ENCODE results near the gene THAP12.
A peak's percentile ranks its signal among the peaks of the same experiment; 100 is the strongest.

THAP12 gene

DNA sequence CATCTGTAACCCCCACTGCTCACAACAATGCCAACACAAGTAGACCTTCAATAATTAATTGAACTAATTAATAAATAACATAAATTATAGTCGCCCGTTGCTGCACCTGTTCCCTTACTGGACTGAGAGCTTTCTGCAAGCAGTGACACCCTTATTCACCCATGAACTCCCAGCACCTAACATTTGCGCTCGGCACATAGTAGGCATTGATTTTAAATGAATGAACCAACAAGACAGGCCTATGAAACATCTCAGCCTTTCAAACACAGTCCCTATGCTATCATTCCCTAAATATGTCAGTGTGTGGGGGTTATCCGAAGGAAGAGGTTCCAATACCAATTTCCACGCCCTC is 1.1 kb downstream of the THAP12 start:
- DNase-seq = no peak

DNA sequence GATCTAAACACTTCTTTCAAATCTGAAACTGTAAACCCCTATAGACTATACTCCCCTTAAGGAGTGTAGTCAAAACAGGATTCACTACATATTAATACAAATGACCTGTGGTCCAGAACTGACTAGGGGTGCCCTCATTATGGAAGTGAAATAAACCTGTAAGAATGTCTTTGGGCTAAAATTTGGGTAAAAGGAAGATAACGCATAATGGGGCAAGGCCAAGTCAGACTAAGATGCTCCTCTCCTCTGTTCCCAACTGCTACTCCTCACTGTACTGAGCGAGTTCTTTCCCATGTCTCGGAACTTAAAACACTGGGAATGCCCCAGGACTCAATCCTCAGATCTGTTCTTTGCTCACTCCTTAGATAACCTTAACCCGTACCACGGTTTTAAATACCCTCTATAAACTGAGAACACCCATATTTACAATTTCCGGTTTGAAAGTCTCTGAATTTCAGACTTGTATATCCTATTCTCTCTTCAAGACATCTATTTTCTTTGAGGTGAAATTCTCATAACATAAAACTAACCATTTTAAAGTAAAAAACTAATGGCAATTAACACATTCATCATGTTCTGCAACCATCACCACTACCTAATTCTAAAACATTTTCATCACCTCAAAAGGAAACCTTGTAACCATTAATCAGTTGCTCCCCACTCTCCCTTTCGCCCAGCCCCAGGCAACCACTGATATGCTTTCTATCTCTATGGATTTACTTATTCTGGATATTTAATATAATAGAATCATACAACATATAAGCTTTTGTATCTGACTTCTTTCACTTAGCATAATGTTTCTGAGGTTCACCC is 4.0 kb downstream of the THAP12 start:
- no peak for DNase-seq

- peak; percentile 20 to 39 for DNase-seq
Measured at GRCh38 chr11:76371170-76371569, 9.8 kb downstream of the THAP12 start.

DNA sequence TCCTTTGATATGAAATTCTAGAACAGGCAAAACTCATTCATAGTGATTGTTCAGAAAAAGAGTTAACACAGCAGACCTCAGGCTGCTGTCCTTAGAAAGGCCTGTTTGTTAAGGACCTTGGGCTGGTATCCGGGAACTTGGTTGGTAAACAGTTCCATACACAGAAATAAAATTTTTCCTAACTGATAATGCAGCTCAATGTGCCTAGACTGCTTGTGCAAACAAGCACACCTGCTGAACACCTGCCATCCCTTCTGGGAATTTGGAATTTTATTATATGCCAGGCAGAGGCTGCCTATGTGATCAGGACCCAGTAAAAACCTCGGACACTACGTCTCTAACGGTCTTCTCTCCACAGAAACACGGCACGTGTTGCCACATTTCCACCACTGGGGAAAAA is 11.5 kb downstream of the THAP12 start:
- no peak for DNase-seq

GRCh38 chr11:76368490-76368889 is 12.4 kb downstream of the THAP12 start:
- DNase-seq = no peak

DNA sequence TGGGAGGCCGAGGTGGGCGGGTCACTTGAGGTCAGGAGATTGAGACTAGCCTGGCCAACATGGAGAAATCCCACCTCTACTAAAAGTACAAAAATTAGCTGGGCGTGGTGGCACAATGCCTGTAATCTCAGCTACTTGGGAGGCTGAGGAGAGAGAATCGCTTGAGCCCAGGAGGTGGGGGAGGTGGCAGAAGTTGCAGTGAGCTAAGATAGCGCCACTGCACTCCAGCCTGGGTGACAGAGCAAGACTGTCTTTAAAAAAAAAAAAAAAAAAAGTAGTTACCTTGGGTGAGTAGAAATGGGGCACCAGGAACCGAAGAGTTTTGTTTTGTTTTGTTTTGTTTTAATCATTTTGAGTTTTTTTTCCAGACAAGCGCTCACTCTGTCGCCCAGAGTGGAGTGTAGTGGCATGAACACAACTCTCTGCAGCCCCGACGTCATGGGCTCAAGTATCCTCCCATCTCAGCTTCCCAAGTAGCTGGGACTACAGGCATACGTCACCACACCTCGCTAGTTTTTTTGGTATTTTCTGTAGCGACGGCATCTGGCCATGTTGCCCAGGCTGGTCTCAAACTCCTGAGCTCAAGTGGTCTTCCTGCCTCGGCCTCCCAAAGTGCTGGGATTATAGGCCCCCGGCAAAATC is 15.8 kb downstream of the THAP12 start:
- no peak for DNase-seq

DNA sequence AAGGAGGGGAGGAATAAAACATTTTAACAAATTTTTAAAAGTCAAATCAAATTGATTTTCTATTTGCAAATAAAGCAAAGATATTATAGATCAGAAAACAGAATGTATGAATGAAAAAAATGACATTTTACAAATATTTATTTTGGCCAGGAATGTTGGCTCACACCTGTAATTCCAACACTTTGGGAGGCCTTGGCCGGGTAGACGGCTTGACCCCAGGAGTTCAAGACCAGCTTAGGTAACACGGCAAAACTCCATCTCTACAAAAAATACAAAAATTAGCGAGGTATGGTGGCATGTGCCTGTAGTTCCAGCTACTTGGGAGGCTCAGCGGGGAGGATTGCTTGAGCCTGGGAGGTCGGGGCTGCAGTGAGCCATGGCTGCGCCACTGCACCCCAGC is 18.2 kb downstream of the THAP12 start:
- DNase-seq = no peak

GRCh38 chr11:76361776-76362175 is 19.2 kb downstream of the THAP12 start:
- DNase-seq = no peak

- no peak for DNase-seq
Measured at GRCh38 chr11:76361374-76361773, 19.6 kb downstream of the THAP12 start.

DNA sequence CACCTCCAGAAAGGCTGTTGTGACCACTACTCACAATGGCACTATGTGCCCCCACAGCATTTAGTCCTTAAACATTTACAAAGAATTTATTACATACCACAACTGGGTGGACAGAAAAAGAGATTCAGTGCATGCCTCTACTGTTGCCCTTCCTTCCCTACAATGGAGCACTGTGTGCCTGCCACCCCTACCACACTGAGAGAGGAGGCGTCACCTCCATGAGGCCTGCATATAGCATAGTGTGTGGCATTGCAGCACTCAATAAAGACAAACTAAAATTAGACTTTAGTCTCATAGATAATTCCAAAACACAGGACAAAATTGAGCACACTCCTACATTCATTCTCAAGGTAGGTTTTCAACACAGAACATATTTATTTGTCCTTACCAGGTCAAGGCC is 25.8 kb downstream of the THAP12 start:
- no peak for DNase-seq

DNA sequence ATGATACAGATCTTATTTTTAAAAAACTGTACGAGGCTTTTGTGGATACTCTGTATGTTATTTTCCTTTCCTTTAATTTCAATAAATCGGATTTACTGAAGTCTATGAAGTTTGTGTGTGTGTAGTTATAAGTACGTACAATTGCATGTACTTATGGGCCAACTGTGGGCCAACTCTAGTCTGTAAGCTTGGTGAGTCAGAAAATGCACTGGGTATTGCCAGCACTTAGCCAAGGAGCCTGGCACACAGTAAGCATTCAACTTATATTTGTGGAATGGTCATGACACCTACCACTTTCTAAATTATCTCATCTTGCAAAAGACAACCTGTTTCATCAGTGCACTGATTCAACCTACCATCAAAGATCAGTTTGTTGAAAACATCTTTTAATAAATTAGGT is 32.6 kb downstream of the THAP12 start:
- no peak for DNase-seq

DNA sequence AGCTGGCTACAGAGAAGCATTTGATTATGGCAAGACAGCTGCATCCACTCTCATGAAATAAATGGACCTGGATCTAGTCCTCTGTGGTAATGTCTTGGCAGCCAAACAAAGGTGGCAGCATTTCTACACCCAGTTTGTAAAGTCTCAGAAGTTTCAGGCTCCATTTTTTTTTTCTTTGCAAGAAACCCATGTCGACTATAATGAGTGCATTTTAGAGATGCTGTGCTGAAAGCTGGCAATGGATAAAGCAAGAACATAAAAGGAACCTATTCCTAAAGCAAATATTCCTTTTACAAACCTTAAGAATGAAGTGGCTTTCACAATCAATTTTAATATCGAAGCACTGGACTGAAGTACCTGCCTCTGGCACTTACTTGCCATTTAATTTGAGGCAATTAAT is 33.5 kb downstream of the THAP12 start:
- no peak for DNase-seq

GRCh38 chr11:76339221-76339620 is 41.7 kb downstream of the THAP12 start:
- no peak for DNase-seq

GRCh38 chr11:76337923-76338322 is 43.0 kb downstream of the THAP12 start:
- DNase-seq = peak in 1 of 2 donors; percentile 17

- no peak for DNase-seq
Measured at GRCh38 chr11:76337469-76337868, 43.5 kb downstream of the THAP12 start.

- DNase-seq = no peak
Measured at GRCh38 chr11:76336597-76336996, 44.3 kb downstream of the THAP12 start.

- no peak for DNase-seq
Measured at GRCh38 chr11:76335842-76336241, 45.1 kb downstream of the THAP12 start.

DNA sequence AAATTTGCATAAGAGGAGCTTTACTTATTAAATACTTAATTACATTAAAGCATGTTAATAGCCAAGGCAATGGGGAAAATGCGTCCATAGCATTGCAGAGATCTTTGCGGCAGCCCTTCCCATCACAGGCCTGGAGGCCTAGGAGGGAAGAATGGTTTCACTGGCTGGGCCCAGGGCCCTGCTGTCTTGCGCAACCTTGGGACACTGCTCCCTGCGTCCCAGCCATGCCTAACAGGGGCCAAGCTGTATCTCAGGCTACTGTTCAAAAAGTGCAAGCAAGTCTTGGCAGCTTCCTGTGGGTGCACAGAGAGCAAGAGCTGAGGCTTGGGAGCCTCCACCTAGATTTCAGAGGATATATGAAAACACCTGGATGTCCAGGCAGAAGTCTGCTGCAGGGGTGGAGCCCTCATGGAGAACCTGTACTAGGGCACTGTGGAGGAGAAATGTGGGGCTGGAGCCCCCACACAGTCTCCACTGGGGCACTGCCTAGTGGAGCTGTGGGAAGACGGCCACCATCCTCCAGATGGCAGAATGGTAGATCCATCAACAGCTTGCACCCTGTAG is 46.0 kb downstream of the THAP12 start:
- no peak for DNase-seq

DNA sequence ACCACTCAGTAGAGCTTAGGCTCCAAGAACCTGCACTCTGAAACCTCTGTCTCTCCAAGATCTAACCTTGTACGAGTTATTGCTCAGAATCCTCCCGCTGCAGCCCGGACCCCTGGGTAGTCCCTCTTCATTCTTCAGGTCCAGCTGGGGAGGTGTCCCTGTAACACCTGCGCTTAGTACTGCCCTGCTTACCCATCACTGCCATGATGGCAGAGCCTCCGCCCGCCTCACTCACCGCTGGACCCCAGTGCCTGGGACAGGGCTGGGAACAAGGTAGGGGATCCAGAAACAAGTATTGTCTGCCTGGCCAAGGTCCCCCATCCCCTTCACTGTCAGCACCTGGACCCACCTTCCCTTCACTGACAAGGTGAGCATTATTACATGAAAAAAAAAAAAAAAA is 50.3 kb downstream of the THAP12 start:
- no peak for DNase-seq

DNA sequence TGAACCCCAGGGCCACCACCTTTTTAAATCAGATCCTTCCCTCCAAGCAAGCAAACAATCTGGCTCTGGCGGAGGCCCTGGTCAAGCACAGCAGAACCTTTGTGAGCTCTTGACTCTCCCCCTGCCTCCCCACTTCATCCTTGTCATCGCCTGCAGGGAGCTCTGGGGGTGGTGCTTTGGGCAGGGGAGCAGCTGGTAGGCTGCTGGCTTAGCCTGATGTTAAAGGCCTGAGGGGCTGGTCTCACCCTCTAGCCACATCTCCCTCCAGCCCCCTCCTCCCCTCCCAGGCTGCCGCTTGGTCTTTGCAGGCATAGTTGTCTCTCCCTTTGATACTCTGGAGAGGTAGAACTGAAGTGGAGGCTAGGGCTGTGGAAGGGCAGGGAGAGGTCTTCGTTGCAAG is 50.9 kb downstream of the THAP12 start:
- no peak for DNase-seq

DNA sequence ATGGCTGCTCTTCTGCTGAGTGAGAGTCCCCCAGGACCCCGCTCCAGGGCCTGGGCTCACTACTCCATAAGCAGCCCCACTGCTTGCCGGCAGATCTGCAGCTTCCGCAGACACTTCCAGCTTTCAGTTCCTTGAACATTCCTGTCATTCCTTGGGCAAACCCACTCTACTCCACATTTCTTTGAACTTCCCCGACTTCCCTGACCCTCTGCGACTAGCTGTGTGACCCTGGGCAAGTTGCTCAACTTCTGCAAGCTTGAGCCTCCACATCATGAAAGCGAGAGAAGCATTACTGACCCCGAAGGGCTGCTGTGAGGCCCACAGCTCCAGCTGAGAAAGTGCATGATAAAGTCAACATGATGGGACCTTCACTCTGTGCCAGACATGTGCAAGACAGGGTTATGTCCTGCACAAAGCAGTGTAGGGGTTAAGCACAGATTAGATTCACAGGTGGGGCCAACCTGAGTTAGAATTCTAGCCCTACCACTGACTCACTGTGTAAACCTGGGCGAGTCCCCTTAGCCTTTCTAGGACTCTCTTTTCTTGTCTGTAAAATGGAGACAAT is 51.8 kb downstream of the THAP12 start:
- DNase-seq = no peak

DNA sequence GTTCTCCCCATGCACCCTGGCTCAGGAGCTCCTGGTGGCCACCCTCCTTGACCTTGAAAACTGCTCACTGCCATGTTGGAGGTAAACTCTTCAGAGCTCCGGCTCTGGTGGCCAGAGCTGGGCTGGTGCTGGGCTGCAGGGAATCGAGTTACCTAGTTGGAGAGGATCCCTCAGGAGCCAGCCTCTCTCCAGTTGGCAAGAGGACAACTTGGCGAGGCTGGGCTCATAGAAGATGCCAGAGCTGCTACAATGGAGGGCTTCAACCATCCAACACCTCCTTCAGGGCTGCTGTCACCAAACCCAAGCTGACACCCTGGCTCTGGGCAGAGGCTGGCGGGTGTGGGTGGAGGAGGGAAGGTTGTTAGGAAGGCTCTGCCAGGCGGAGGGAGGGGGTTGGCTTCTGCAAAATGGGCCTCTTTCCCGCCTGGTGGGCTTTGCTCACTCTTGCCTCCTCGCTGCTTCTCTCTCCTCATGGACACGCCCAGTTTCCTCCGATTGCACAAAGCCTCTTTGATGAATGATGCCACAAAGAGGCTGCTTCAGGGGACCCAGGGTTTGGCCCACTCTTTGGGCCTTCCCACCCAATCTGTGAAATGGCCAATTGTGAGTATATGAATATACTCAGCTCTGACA is 53.1 kb downstream of the THAP12 start:
- DNase-seq = no peak

DNA sequence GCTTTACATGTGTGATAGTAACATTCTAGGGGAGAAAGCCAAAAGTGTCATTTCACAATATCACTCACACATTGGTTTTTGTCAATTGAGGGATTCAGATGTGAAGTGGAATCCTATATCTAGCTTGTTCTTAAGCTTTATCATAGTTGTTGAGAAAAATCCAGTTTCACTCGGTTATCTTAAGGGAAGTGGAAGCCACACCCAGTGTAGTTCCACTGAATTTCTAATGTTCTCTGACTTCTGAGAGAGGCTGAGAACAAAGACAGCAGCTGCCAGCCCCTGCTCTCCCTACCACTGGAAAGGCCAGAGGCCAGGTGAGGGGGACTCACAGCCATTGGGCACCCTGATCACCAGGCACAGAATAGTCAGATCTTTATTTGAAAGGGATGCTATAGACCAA is 53.7 kb downstream of the THAP12 start:
- no peak for DNase-seq

DNA sequence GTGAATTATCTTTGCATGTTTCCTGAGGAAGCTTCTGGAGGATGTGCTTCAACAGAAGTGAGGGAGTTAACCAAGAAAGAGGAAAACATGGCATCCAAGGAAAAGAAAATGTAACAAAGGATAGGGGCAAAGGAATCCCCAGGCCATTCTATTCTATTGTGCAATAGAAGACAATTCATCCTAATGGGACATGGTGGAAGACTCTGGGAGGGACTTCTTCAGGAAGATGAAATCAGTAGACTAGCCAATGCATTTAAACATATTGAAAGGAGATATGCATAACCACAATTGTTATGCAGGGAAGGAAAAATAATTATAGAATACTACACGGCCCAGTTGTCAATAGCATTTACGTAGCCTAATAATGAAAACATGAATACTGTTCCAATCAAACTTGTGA is 55.7 kb downstream of the THAP12 start:
- DNase-seq = no peak

Data from activated CD4-positive, alpha-beta T cell treated with anti-CD3 and anti-CD28 coated beads for 4 hours (primary cell).